GM12874 (cell line): ENCODE data around the gene PLA2G3.

Experiments
- CTCF ChIP-seq: IDR thresholded peaks from 2 replicates; pipeline ENCODE4 v1.5.1; 2011; ENCODE audit warnings: low read depth, mild to moderate bottlenecking, control low read depth, low read length, moderate library complexity; ENCODE audit not compliant: insufficient read depth

PLA2G3 gene

GRCh38 chr22:31085928-31086327, 54.4 kb downstream of the PLA2G3 start:
- TF ChIP-seq CTCF = no peak

DNA sequence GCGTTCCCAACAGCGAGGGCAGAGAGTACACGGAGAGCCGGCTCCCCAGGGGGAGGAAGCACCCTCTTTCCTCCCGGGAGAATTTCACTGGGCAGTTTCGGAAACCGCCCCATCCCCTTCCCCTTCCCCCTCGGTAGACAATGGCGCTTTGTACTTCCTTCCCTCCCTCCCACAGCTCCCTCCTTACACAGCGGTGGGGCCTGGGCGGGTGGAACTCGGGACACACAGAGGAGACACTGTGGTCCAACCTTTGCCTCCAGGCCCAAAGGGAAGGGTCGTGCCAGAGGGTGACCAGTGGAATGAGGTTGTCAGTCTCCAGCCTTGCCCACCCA, 54.8 kb downstream of the PLA2G3 start:
- no peak for TF ChIP-seq CTCF

- peak; percentile 89 for TF ChIP-seq CTCF
Measured at GRCh38 chr22:31084811-31085492, 55.4 kb downstream of the PLA2G3 start.
